ENCODE measurements around the gene GNPDA2. TPM values are rescaled to one million over a fixed set of nuclear protein-coding genes. Genes with fewer than 3 reads are reported as not detected.

Gene GNPDA2
- total RNA-seq, 3 donors from 2014 or later, result 7.3 to 12.7 (median 8.9) TPM

GRCh38 chr4:44684648-44685047 is 41.7 kb downstream of the GNPDA2 start:
- TF ChIP-seq CTCF (IDR thresholded peaks at IDR 0.05), result no peak
- Histone ChIP-seq H3K4me1 (ENCODE audit: low read depth) (peaks cover 12% of the 10 kb centered on the region), H3K4me3 (no peak overlapping the region), H3K9me3 (no peaks in the 10 kb centered on the region), H3K36me3 (ENCODE audit: low read depth) (no peaks in the 10 kb centered on the region)
- no peak for DNase-seq
- no peak for ATAC-seq
- intact Hi-C loops (cut with DNase I, micrococcal nuclease), result no loop called here

- ATAC-seq (no peak), DNase-seq (no peak)
- Histone ChIP-seq H3K4me3 (peak overlapping the region; percentile 83), H3K36me3 (ENCODE audit: low read depth) (no peaks in the 10 kb centered on the region), H3K4me1 (ENCODE audit: low read depth) (peaks cover 16% of the 10 kb centered on the region), H3K9me3 (no peaks in the 10 kb centered on the region)
- no peak for TF ChIP-seq CTCF (IDR thresholded peaks at IDR 0.05)
- intact Hi-C loops (cut with DNase I, micrococcal nuclease), result no loop called here
Observed at GRCh38 chr4:44679060-44679459, 47.3 kb downstream of the GNPDA2 start.

- Histone ChIP-seq H3K4me1 (ENCODE audit: low read depth) (peaks cover 16% of the 10 kb centered on the region), H3K4me3 (peak within 1 kb of the TSS; percentile 83), H3K36me3 (ENCODE audit: low read depth) (no peaks in the 10 kb centered on the region), H3K9me3 (no peaks in the 10 kb centered on the region)
- intact Hi-C loops (cut with DNase I, micrococcal nuclease), result no loop called here
- DNase-seq (peak; percentile 92 to 95 (median 93)), ATAC-seq (peak; percentile 99)
- TF ChIP-seq CTCF (IDR thresholded peaks at IDR 0.05), result no peak
Observed at GRCh38 chr4:44678094-44679041, 48.0 kb downstream of the GNPDA2 start, which contains the start of gene GUF1. Gene GUF1, plus strand, starts transcription at chr4:44678420. Its CDS starts 203 bp downstream, at chr4:44678623.

GRCh38 chr4:44675366-44675765 is 51.0 kb downstream of the GNPDA2 start:
- Histone ChIP-seq H3K36me3 (ENCODE audit: low read depth) (no peaks in the 10 kb centered on the region), H3K4me3 (no peak overlapping the region), H3K4me1 (ENCODE audit: low read depth) (peaks cover 11% of the 10 kb centered on the region), H3K9me3 (no peaks in the 10 kb centered on the region)
- TF ChIP-seq CTCF (IDR thresholded peaks at IDR 0.05), result no peak
- no peak for DNase-seq
- intact Hi-C loops (cut with DNase I, micrococcal nuclease), result no loop called here
- no peak for ATAC-seq

GRCh38 chr4:44674471-44674870 is 51.9 kb downstream of the GNPDA2 start:
- ATAC-seq (no peak), DNase-seq (no peak)
- Histone ChIP-seq H3K36me3 (ENCODE audit: low read depth) (no peaks in the 10 kb centered on the region), H3K9me3 (no peaks in the 10 kb centered on the region), H3K4me3 (no peak overlapping the region), H3K4me1 (ENCODE audit: low read depth) (peaks cover 2% of the 10 kb centered on the region)
- intact Hi-C loops (cut with DNase I, micrococcal nuclease), result no loop called here
- TF ChIP-seq CTCF (IDR thresholded peaks at IDR 0.05), result no peak
